GM12865 (cell line): ENCODE data around the gene MAGI2.

ENCODE experiments used
- DNase-seq: peaks from one replicate; pipeline ENCODE4 v3.0.0; 2010; ENCODE audit warnings: low read depth
- H3K4me3 ChIP-seq: 2 replicates; pipeline ENCODE4 v1.5.1; 2011; ENCODE audit warnings: mild to moderate bottlenecking, low read depth, low read length, control low read depth
- TF ChIP-seq, protein P1 (sequence below): IDR thresholded peaks from 2 replicates; pipeline ENCODE4 v1.5.1; 2011; ENCODE audit warnings: low read length, control low read depth, low read depth, inconsistent platforms; ENCODE audit not compliant: insufficient read depth; ENCODE audit errors: missing control alignments

The MAGI2 gene

DNA sequence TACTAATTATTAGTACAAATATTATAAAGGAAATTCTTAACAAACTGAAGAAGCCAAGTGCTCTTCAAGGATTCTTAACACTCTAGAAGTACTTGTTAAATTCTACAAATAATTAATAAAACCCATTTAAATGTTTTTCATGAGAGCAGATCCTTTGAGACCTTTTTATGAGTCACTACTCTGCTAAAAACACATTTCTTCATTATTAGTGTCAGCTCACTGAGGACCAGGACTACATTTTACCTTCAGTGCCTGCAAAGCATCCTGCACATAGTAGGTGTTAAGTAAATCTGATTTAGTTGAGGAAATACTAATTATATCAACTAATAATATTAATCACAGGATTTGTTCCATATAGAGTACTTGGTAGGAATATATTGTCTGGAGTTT is 1381.3 kb downstream of the MAGI2 start:
- TF ChIP-seq, protein P1, sequence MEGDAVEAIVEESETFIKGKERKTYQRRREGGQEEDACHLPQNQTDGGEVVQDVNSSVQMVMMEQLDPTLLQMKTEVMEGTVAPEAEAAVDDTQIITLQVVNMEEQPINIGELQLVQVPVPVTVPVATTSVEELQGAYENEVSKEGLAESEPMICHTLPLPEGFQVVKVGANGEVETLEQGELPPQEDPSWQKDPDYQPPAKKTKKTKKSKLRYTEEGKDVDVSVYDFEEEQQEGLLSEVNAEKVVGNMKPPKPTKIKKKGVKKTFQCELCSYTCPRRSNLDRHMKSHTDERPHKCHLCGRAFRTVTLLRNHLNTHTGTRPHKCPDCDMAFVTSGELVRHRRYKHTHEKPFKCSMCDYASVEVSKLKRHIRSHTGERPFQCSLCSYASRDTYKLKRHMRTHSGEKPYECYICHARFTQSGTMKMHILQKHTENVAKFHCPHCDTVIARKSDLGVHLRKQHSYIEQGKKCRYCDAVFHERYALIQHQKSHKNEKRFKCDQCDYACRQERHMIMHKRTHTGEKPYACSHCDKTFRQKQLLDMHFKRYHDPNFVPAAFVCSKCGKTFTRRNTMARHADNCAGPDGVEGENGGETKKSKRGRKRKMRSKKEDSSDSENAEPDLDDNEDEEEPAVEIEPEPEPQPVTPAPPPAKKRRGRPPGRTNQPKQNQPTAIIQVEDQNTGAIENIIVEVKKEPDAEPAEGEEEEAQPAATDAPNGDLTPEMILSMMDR: no peak
- no peak for DNase-seq
- H3K4me3 ChIP-seq: no peak overlapping the region

- no peak overlapping the region for H3K4me3 ChIP-seq
- TF ChIP-seq, protein P1: no peak
- no peak for DNase-seq
Measured at GRCh38 chr7:78071491-78072200, 1381.8 kb downstream of the MAGI2 start.

DNA sequence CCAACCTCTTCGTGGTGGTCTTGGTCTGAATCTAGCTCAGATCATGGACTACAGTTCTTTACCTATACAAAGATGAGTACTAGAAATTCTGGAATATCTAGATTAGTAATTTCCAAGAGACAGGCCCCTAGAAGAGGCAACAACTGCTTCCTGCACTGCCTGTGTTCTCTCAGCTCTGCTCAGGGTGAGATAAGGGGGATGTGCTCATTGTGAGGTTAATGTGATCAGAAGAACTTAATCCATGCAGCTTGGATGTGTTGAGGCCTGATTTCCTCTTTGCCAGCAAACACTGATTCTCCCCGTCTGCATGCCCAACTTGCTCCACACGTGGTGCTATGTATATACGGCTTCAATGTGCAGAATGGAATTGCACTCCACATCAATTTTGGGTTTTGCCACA is 1386.9 kb downstream of the MAGI2 start:
- no peak overlapping the region for H3K4me3 ChIP-seq
- DNase-seq: no peak
- TF ChIP-seq, protein P1: no peak

DNA sequence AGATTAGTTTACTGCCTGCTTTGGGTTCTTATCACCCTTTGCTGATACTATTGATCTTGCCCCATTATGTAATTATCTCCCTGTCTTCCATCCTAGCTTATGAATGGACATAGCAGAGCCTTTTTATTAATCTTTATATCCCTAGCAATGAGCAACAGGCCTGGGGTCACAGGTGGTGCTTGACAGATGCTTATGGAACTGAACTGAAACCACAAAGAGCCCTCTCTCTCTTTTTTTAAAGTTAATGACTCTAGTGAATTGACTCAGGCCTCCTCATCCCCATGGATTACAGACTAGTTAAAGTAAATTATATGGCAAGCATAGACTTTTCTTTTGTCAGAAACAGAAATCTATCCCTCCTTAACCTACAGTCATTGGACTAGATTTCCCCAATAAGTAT is 1389.7 kb downstream of the MAGI2 start:
- no peak overlapping the region for H3K4me3 ChIP-seq
- no peak for DNase-seq
- TF ChIP-seq, protein P1: no peak

GRCh38 chr7:78062214-78062613 is 1391.3 kb downstream of the MAGI2 start:
- TF ChIP-seq, protein P1: no peak
- DNase-seq: no peak
- no peak overlapping the region for H3K4me3 ChIP-seq

DNA sequence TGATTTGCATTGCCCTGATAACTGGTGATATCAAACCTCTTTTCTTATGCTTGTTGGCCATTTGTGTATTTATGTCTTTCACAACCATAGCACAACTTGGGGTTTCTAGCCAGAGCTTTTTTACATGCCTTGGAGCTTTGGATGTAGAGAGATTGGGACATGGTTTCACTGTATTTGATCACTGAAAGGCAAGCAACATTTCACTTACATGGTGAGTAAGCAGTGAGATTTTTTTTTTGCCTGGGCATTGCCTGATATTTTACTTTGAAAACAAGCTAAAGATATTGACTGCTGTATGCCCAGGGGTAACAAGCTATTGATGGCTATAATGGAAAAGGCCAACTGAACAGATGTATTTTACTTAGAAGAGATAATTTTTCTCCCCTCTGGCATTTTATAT is 1395.9 kb downstream of the MAGI2 start:
- no peak overlapping the region for H3K4me3 ChIP-seq
- TF ChIP-seq, protein P1: no peak
- no peak for DNase-seq

GRCh38 chr7:78055599-78055998 is 1397.9 kb downstream of the MAGI2 start:
- TF ChIP-seq, protein P1: no peak
- H3K4me3 ChIP-seq: no peak overlapping the region
- DNase-seq: no peak
